ENCODE measurements around the gene C11orf52. TPM values are rescaled to one million over a fixed set of nuclear protein-coding genes. Genes with fewer than 3 reads are reported as not detected.

The C11orf52 gene
- polyA plus RNA-seq, 3 donors, result not detected

- H3K36me3 ChIP-seq (replicated peaks in 1 of 2; ENCODE audit: control insufficient read depth in 1 of 2, insufficient read depth in 2 of 2, low read length in 2 of 2), result no peaks in the 10 kb centered on the region
- no peak for DNase-seq
- H3K27me3 ChIP-seq (ENCODE audit: control insufficient read depth in 2 of 2, insufficient read depth in 2 of 2, low read length in 2 of 2), result no peaks in the 10 kb centered on the region
- intact Hi-C loops (cut with micrococcal nuclease), result loop anchor here (10.0 kb wide), 2 partner anchors 161 to 1391 kb away; partner anchors contain the start of genes SDHD (in 1 of the 2), TIMM8B (in 1 of the 2) and TTC12 (in 1 of the 2)
- no peak overlapping the region for H3K4me2 ChIP-seq (replicated peaks; ENCODE audit: extremely low read depth, low read length, poor library complexity, severe bottlenecking)
- no peaks in the 10 kb centered on the region for H3K9me3 ChIP-seq (replicated peaks in 1 of 2; ENCODE audit: control insufficient read depth in 1 of 2, insufficient read depth in 1 of 2, low read length in 2 of 2)
- peaks cover 26 to 37% of the 10 kb centered on the region in 2 donors for H3K4me1 ChIP-seq (ENCODE audit: control insufficient read depth in 1 of 2, insufficient read depth in 2 of 2, low read length in 2 of 2)
- no peak overlapping the region for H3K27ac ChIP-seq (ENCODE audit: low read depth in 1 of 2, low read length in 2 of 2)
- H3K79me2 ChIP-seq (ENCODE audit: insufficient read depth, low read length), result no peaks in the 10 kb centered on the region
- H3K4me3 ChIP-seq (replicated peaks in 1 of 3; ENCODE audit: low read depth in 2 of 3, low read length in 3 of 3), result no peak overlapping the region
- peaks cover 28% of the 10 kb centered on the region for H3K4me1 Mint-ChIP-seq
- peaks cover 0 to 2% (median 0%) of the 10 kb centered on the region in 7 donors for H3K9me3 Mint-ChIP-seq
- H3K27ac Mint-ChIP-seq, result peak overlapping the region in 1 of 7 donors; percentile 64
- H3K9ac ChIP-seq (ENCODE audit: insufficient read depth, low read length, poor library complexity, severe bottlenecking), result no peak overlapping the region
- H3K4me3 Mint-ChIP-seq, result no peak overlapping the region
- no peaks in the 10 kb centered on the region for H4K20me1 ChIP-seq (ENCODE audit: insufficient read depth, low read length)
- H3K36me3 Mint-ChIP-seq, result peaks cover 0 to 4% of the 10 kb centered on the region in 2 donors
- peak overlapping the region; percentile 46 for H2AFZ ChIP-seq (ENCODE audit: insufficient read depth, low read depth, low read length, poor library complexity, severe bottlenecking)
- no peak for TF ChIP-seq CTCF (IDR thresholded peaks at IDR 0.05)
- H3K27me3 Mint-ChIP-seq (ENCODE audit: low read depth in 3 of 3), result peaks cover 0 to 6% (median 3%) of the 10 kb centered on the region in 3 donors
These were observed 5.2 kb downstream of the C11orf52 start for GRCh38 chr11:111923951-111924350.

DNA sequence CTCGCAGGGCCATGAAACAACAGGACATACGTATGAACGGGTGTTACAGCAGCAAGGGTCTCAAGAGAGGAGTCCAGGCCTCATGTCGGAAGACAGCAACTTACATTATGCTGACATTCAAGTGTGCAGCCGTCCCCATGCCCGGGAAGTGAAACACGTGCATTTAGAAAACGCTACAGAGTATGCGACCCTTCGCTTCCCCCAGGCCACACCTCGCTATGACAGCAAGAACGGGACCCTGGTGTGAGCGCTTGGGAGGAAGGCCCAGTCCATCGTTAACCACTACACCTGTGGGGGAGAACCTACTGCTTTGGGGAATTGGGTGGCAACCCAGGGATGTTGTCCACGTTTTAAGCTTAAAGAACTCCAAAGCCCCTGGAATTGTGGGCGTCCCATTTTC is 7.2 kb downstream of the C11orf52 start:
- no peaks in the 10 kb centered on the region for H3K36me3 ChIP-seq (replicated peaks in 1 of 2; ENCODE audit: control insufficient read depth in 1 of 2, insufficient read depth in 2 of 2, low read length in 2 of 2)
- H3K4me3 ChIP-seq (replicated peaks in 1 of 3; ENCODE audit: low read depth in 2 of 3, low read length in 3 of 3), result peak overlapping the region in 1 of 3 experiments; percentile 77

More for the DNA sequence above, 7.2 kb downstream of the C11orf52 start:
- H3K9ac ChIP-seq (ENCODE audit: insufficient read depth, low read length, poor library complexity, severe bottlenecking), result peak overlapping the region; percentile 63
- peaks cover 0 to 4% of the 10 kb centered on the region in 2 donors for H3K36me3 Mint-ChIP-seq
- H3K4me1 Mint-ChIP-seq, result peaks cover 28% of the 10 kb centered on the region
- no peaks in the 10 kb centered on the region for H3K79me2 ChIP-seq (ENCODE audit: insufficient read depth, low read length)
- intact Hi-C loops (cut with micrococcal nuclease), result loop anchor here (2.0 to 10.0 kb wide), 6 partner anchors 47 to 1389 kb away; partner anchors contain the start of genes CFAP68 (in 2 of the 2), FDXACB1 (in 2 of the 2), SDHD (in 2 of the 2) and TIMM8B (in 2 of the 2)
- H3K27ac Mint-ChIP-seq, result peak overlapping the region; percentile 73 to 95 (median 92)
- peaks cover 26 to 35% of the 10 kb centered on the region in 2 donors for H3K4me1 ChIP-seq (ENCODE audit: control insufficient read depth in 1 of 2, insufficient read depth in 2 of 2, low read length in 2 of 2)
- no peaks in the 10 kb centered on the region for H3K9me3 ChIP-seq (replicated peaks in 1 of 2; ENCODE audit: control insufficient read depth in 1 of 2, insufficient read depth in 1 of 2, low read length in 2 of 2)
- peak overlapping the region in 1 of 2 donors; percentile 81 for H3K27ac ChIP-seq (ENCODE audit: low read depth in 1 of 2, low read length in 2 of 2)
- peak overlapping the region in 1 of 2 donors; percentile 85 for H3K4me3 Mint-ChIP-seq
- peaks cover 0 to 2% (median 0%) of the 10 kb centered on the region in 3 donors for H3K27me3 Mint-ChIP-seq (ENCODE audit: low read depth in 3 of 3)
- TF ChIP-seq CTCF (IDR thresholded peaks at IDR 0.05), result no peak
- H3K4me2 ChIP-seq (replicated peaks; ENCODE audit: extremely low read depth, low read length, poor library complexity, severe bottlenecking), result peak overlapping the region; percentile 69
- WGBS (ENCODE audit: insufficient coverage), result 93% methylated on average over 14 of the region's 16 CpGs
- no peaks in the 10 kb centered on the region for H3K27me3 ChIP-seq (ENCODE audit: control insufficient read depth in 2 of 2, insufficient read depth in 2 of 2, low read length in 2 of 2)
- peak overlapping the region; percentile 78 for H2AFZ ChIP-seq (ENCODE audit: insufficient read depth, low read depth, low read length, poor library complexity, severe bottlenecking)
- H4K20me1 ChIP-seq (ENCODE audit: insufficient read depth, low read length), result no peaks in the 10 kb centered on the region
- no peak for DNase-seq
- no peaks in the 10 kb centered on the region for H3K9me3 Mint-ChIP-seq
